ENCODE results near the gene PTPRCAP. TPM values are rescaled to one million over a fixed set of nuclear protein-coding genes. Genes with fewer than 3 reads are reported as not detected.
"Not testable (repeated sequence)": the region's sequence is repeated elsewhere in the genome, so short reads cannot be mapped to it uniquely, and the experiment has no call there.

Gene PTPRCAP
- polyA plus RNA-seq, 1 donor (not counting 4 experiments of a cell fraction or from before 2014, with no cell fraction given): not detected

GRCh38 chr11:67476692-67477091 is 39.2 kb upstream of the PTPRCAP start:
- FAIRE-seq; dilution Hi-C loops (cut with MboI; ENCODE audit: extremely low pct_ligation_motif_present, low sequenced_read_pairs); H3K27me3 ChIP-seq (ENCODE audit: control insufficient read depth, extremely low read depth, insufficient read depth, low read length): not testable (repeated sequence)

DNA sequence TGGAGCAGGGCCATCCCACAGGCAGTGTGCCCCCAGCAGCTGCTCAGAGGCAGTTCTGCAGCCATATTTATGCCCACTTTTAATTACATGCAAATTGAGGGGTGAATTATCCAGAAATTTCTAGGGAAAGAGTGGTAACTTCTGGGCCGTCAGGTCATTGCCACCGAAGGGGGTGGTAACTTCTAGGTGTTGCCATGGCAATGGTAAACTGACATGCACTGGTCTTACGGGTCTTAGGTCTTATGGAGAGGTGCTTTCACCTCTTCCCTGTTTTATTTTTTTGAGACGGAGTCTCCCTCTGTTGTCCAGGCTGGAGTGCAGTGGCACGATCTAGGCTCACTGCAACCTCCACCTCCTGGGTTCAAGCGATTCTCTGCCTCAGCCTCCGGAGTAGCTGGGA is 35.4 kb upstream of the PTPRCAP start:
- dilution Hi-C loops (cut with MboI; ENCODE audit: extremely low pct_ligation_motif_present, low sequenced_read_pairs): no loop called here
- Histone ChIP-seq H3K9me3 (ENCODE audit: control insufficient read depth, low read depth, low read length) (no peaks in the 10 kb centered on the region), H2AFZ (ENCODE audit: control insufficient read depth, low read length) (no peak overlapping the region), H3K9me1 (ENCODE audit: control insufficient read depth, extremely low read depth, insufficient read depth, low read length) (no peaks in the 10 kb centered on the region), H4K20me1 (ENCODE audit: control insufficient read depth, extremely low read depth, insufficient read depth, low read length) (no peaks in the 10 kb centered on the region), H3K4me2 (ENCODE audit: control insufficient read depth, extremely low read depth, insufficient read depth, low read depth, low read length) (no peak overlapping the region), H3K27ac (ENCODE audit: control insufficient read depth, insufficient read depth, low read length) (no peak overlapping the region), H3K4me3 (ENCODE audit: control insufficient read depth in 2 of 3, extremely low read depth in 1 of 3, insufficient read depth in 2 of 3, low read depth in 1 of 3, low read length in 3 of 3) (no peak overlapping the region), H3K36me3 (ENCODE audit: control insufficient read depth in 2 of 2, extremely low read depth in 1 of 2, insufficient read depth in 2 of 2, low read length in 2 of 2) (no peaks in the 10 kb centered on the region), H3K27me3 (ENCODE audit: control insufficient read depth, extremely low read depth, insufficient read depth, low read length) (no peaks in the 10 kb centered on the region), H3K4me1 (ENCODE audit: control insufficient read depth, extremely low read depth, insufficient read depth, low read length) (peaks cover under 1% of the 10 kb centered on the region), H3K9ac (ENCODE audit: control insufficient read depth, extremely low read depth, insufficient read depth, low read length) (no peak overlapping the region), H3K79me2 (ENCODE audit: control insufficient read depth, insufficient read depth, low read length) (no peaks in the 10 kb centered on the region)
- FAIRE-seq (no peak), DNase-seq (ENCODE audit: low read depth, low spot score) (no peak)
- TF ChIP-seq EZH2 (IDR thresholded peaks at IDR 0.05; ENCODE audit: low read length): no peak
- TF ChIP-seq, protein P1, sequence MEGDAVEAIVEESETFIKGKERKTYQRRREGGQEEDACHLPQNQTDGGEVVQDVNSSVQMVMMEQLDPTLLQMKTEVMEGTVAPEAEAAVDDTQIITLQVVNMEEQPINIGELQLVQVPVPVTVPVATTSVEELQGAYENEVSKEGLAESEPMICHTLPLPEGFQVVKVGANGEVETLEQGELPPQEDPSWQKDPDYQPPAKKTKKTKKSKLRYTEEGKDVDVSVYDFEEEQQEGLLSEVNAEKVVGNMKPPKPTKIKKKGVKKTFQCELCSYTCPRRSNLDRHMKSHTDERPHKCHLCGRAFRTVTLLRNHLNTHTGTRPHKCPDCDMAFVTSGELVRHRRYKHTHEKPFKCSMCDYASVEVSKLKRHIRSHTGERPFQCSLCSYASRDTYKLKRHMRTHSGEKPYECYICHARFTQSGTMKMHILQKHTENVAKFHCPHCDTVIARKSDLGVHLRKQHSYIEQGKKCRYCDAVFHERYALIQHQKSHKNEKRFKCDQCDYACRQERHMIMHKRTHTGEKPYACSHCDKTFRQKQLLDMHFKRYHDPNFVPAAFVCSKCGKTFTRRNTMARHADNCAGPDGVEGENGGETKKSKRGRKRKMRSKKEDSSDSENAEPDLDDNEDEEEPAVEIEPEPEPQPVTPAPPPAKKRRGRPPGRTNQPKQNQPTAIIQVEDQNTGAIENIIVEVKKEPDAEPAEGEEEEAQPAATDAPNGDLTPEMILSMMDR (optimal IDR thresholded peaks at IDR 0.05 in 1 of 3, IDR thresholded peaks at IDR 0.05 in 1 of 3, conservative IDR thresholded peaks at IDR 0.05 in 1 of 3; ENCODE audit: extremely low read depth in 1 of 3, insufficient read depth in 2 of 3, low read length in 3 of 3): no peak

More at GRCh38 chr11:67476692-67477091, 39.2 kb upstream of the PTPRCAP start:
- H3K4me1 ChIP-seq (ENCODE audit: control insufficient read depth, extremely low read depth, insufficient read depth, low read length); H3K36me3 ChIP-seq (ENCODE audit: control insufficient read depth in 2 of 2, extremely low read depth in 1 of 2, insufficient read depth in 2 of 2, low read length in 2 of 2); H3K27ac ChIP-seq (ENCODE audit: control insufficient read depth, insufficient read depth, low read length); H3K4me3 ChIP-seq (ENCODE audit: control insufficient read depth in 2 of 3, extremely low read depth in 1 of 3, insufficient read depth in 2 of 3, low read depth in 1 of 3, low read length in 3 of 3); H3K4me2 ChIP-seq (ENCODE audit: control insufficient read depth, extremely low read depth, insufficient read depth, low read depth, low read length); H3K79me2 ChIP-seq (ENCODE audit: control insufficient read depth, insufficient read depth, low read length); H3K9me1 ChIP-seq (ENCODE audit: control insufficient read depth, extremely low read depth, insufficient read depth, low read length); H4K20me1 ChIP-seq (ENCODE audit: control insufficient read depth, extremely low read depth, insufficient read depth, low read length); H3K9me3 ChIP-seq (ENCODE audit: control insufficient read depth, low read depth, low read length); H2AFZ ChIP-seq (ENCODE audit: control insufficient read depth, low read length); DNase-seq (ENCODE audit: low read depth, low spot score); H3K9ac ChIP-seq (ENCODE audit: control insufficient read depth, extremely low read depth, insufficient read depth, low read length): not testable (repeated sequence)

- H3K79me2 ChIP-seq (ENCODE audit: control insufficient read depth, insufficient read depth, low read length): no peaks in the 10 kb centered on the region
- no peak overlapping the region for H3K4me3 ChIP-seq (ENCODE audit: control insufficient read depth in 2 of 3, extremely low read depth in 1 of 3, insufficient read depth in 2 of 3, low read depth in 1 of 3, low read length in 3 of 3)
- H3K9ac ChIP-seq (ENCODE audit: control insufficient read depth, extremely low read depth, insufficient read depth, low read length): no peak overlapping the region
- FAIRE-seq (no peak), DNase-seq (ENCODE audit: low read depth, low spot score) (no peak)
- peaks cover 6% of the 10 kb centered on the region for H3K4me1 ChIP-seq (ENCODE audit: control insufficient read depth, extremely low read depth, insufficient read depth, low read length)
- dilution Hi-C loops (cut with MboI; ENCODE audit: extremely low pct_ligation_motif_present, low sequenced_read_pairs): no loop called here
- H3K9me1 ChIP-seq (ENCODE audit: control insufficient read depth, extremely low read depth, insufficient read depth, low read length): no peaks in the 10 kb centered on the region
- no peaks in the 10 kb centered on the region for H3K27me3 ChIP-seq (ENCODE audit: control insufficient read depth, extremely low read depth, insufficient read depth, low read length)
- TF ChIP-seq EZH2 (IDR thresholded peaks at IDR 0.05; ENCODE audit: low read length): no peak
- TF ChIP-seq, protein P1 (optimal IDR thresholded peaks at IDR 0.05 in 1 of 3, IDR thresholded peaks at IDR 0.05 in 1 of 3, conservative IDR thresholded peaks at IDR 0.05 in 1 of 3; ENCODE audit: extremely low read depth in 1 of 3, insufficient read depth in 2 of 3, low read length in 3 of 3): no peak
- peaks cover 0 to 5% of the 10 kb centered on the region in 2 experiments for H3K36me3 ChIP-seq (ENCODE audit: control insufficient read depth in 2 of 2, extremely low read depth in 1 of 2, insufficient read depth in 2 of 2, low read length in 2 of 2)
- no peaks in the 10 kb centered on the region for H4K20me1 ChIP-seq (ENCODE audit: control insufficient read depth, extremely low read depth, insufficient read depth, low read length)
- H3K4me2 ChIP-seq (ENCODE audit: control insufficient read depth, extremely low read depth, insufficient read depth, low read depth, low read length): no peak overlapping the region
- no peaks in the 10 kb centered on the region for H3K9me3 ChIP-seq (ENCODE audit: control insufficient read depth, low read depth, low read length)
- H2AFZ ChIP-seq (ENCODE audit: control insufficient read depth, low read length): no peak overlapping the region
- no peak overlapping the region for H3K27ac ChIP-seq (ENCODE audit: control insufficient read depth, insufficient read depth, low read length)
Observed at GRCh38 chr11:67470337-67471002, 33.0 kb upstream of the PTPRCAP start.

All from keratinocyte (primary cell).